IMR-90 (cell line): ENCODE data around the gene KCNQ5. TPM values are rescaled to one million over a fixed set of nuclear protein-coding genes. Genes with fewer than 3 reads are reported as not detected.

Experiments used
- ATAC-seq: fragments of 200-7000 bp; cut with Tn5 transposase; 2 replicates; pipeline ENCODE4 v1.9.1; 2020; ENCODE audit warnings: low read depth, mild to moderate bottlenecking, moderate library complexity
- BruUV-seq: library from RNA; stranded (reverse); fragments of 400-500 nt; replicated peaks from 2 replicates; lab custom pipeline; 2021; lab: Mats Ljungman, UMichigan
- CTCF ChIA-PET: fragments of 300-600 bp; formaldehyde crosslinking; extraction: SDS; loops from one replicate; lab custom pipeline; 2021; ENCODE audit warnings: antibody characterized with exemption; lab: Yijun Ruan, JAX
- POLR2A ChIA-PET: fragments of 300-600 bp; sonication (Branson Sonifier 250); formaldehyde crosslinking; loops from one replicate; lab custom pipeline; 2022; ENCODE audit warnings: antibody characterized with exemption; ENCODE audit not compliant: unreplicated experiment; lab: Charles Lee
- DNase-seq: peaks from one replicate; pipeline ENCODE4 v3.0.0; 2013
- H2AFZ ChIP-seq: replicated peaks from 2 replicates; pipeline ENCODE3; 2013; ENCODE audit warnings: low read length, mild to moderate bottlenecking; ENCODE audit not compliant: poor library complexity
- H2AK5ac ChIP-seq: 2 replicates; pipeline ENCODE4 v1.6.1; 2013; ENCODE audit warnings: low read depth, low read length, inconsistent platforms
- H2AK9ac ChIP-seq: replicated peaks from 2 replicates; pipeline ENCODE3; 2013; ENCODE audit warnings: mild to moderate bottlenecking, low read depth, low read length, moderate library complexity; ENCODE audit not compliant: poor library complexity
- H2BK120ac ChIP-seq: 2 replicates; pipeline ENCODE4 v1.6.1; 2013; ENCODE audit warnings: low read depth, low read length, inconsistent platforms
- H2BK15ac ChIP-seq: 3 replicates; pipeline ENCODE4 v1.6.1; 2013; ENCODE audit warnings: low read depth, low read length, inconsistent platforms
- H2BK20ac ChIP-seq: 2 replicates; pipeline ENCODE4 v1.6.1; 2013; ENCODE audit warnings: low read depth, mild to moderate bottlenecking, inconsistent platforms, low read length, moderate library complexity
- H2BK5ac ChIP-seq: 2 replicates; pipeline ENCODE4 v1.6.1; 2013; ENCODE audit warnings: mild to moderate bottlenecking, low read depth, low read length, inconsistent platforms; ENCODE audit not compliant: poor library complexity, severe bottlenecking
- H3K14ac ChIP-seq: replicated peaks from 2 replicates; pipeline ENCODE4 v1.6.1; 2013; ENCODE audit warnings: low read depth, low read length, inconsistent platforms
- H3K18ac ChIP-seq: 2 replicates; pipeline ENCODE4 v1.6.1; 2013; ENCODE audit warnings: low read depth, low read length, control low read depth
- H3K23ac ChIP-seq: 2 replicates; pipeline ENCODE4 v1.6.1; 2013; ENCODE audit warnings: low read depth, low read length, inconsistent platforms
- H3K27ac ChIP-seq: 2 replicates; pipeline ENCODE4 v1.5.1; 2013; ENCODE audit warnings: mild to moderate bottlenecking, control low read depth, low read length; ENCODE audit not compliant: insufficient read depth
- H3K27me3 ChIP-seq: 2 replicates; pipeline ENCODE4 v1.6.1; 2013; ENCODE audit warnings: low read length; ENCODE audit not compliant: control insufficient read depth, insufficient read depth
- H3K36me3 ChIP-seq: 2 replicates; pipeline ENCODE4 v1.6.1; 2013; ENCODE audit warnings: low read length, mixed read lengths; ENCODE audit not compliant: control insufficient read depth, insufficient read depth
- H3K4ac ChIP-seq: 2 replicates; pipeline ENCODE4 v1.6.1; 2013; ENCODE audit warnings: low read depth, low read length, inconsistent platforms
- H3K4me1 ChIP-seq: 2 replicates; pipeline ENCODE4 v1.6.1; 2013; ENCODE audit warnings: low read length, mixed read lengths; ENCODE audit not compliant: control insufficient read depth, insufficient read depth
- H3K4me2 ChIP-seq: 2 replicates; pipeline ENCODE4 v1.6.1; 2013; ENCODE audit warnings: low read depth, mild to moderate bottlenecking, control low read depth, low read length, moderate library complexity
- H3K4me3 ChIP-seq: 2 replicates; pipeline ENCODE4 v1.5.1; 2013; ENCODE audit warnings: low read depth, mild to moderate bottlenecking, control low read depth, low read length, moderate library complexity; ENCODE audit not compliant: insufficient read depth
- H3K56ac ChIP-seq: 2 replicates; pipeline ENCODE4 v1.6.1; 2013; ENCODE audit warnings: low read length, inconsistent platforms; ENCODE audit not compliant: insufficient read depth; ENCODE audit errors: extremely low read depth
- H3K79me1 ChIP-seq, 2 experiments: 2 replicates each; pipeline ENCODE4 v1.6.1; 2013; ENCODE audit warnings: low read length in 2 of 2, inconsistent platforms in 1 of 2, low read depth in 1 of 2
- H3K9ac ChIP-seq: 2 replicates; pipeline ENCODE4 v1.6.1; 2013; ENCODE audit warnings: low read depth, low read length, control low read depth
- H3K9me1 ChIP-seq: 2 replicates; pipeline ENCODE4 v1.6.1; 2013; ENCODE audit warnings: low read length, inconsistent platforms; ENCODE audit not compliant: insufficient read depth
- H3K9me3 ChIP-seq: 2 replicates; pipeline ENCODE4 v1.6.1; 2013; ENCODE audit warnings: low read length; ENCODE audit not compliant: control insufficient read depth, insufficient read depth
- H4K20me1 ChIP-seq: 2 replicates; pipeline ENCODE4 v1.6.1; 2013; ENCODE audit warnings: low read length, inconsistent platforms; ENCODE audit not compliant: insufficient read depth
- H4K5ac ChIP-seq: 2 replicates; pipeline ENCODE4 v1.6.1; 2013; ENCODE audit warnings: mild to moderate bottlenecking, low read depth, low read length, control low read depth
- H4K8ac ChIP-seq, 2 experiments: 2 replicates each; pipeline ENCODE4 v1.6.1; 2013; ENCODE audit warnings: low read depth in 2 of 2, low read length in 2 of 2, control low read depth in 1 of 2, inconsistent platforms in 1 of 2
- H4K91ac ChIP-seq: 2 replicates; pipeline ENCODE4 v1.6.1; 2013; ENCODE audit warnings: low read depth, low read length, inconsistent platforms; ENCODE audit not compliant: insufficient read depth
- BHLHE40 ChIP-seq: fragments of 150-350 bp; IDR thresholded peaks from 2 replicates; pipeline ENCODE4 v1.6.1; 2016; ENCODE audit warnings: mild to moderate bottlenecking, low read depth, low read length
- CEBPB ChIP-seq: IDR thresholded peaks from 2 replicates; pipeline ENCODE4 v1.6.1; 2012; ENCODE audit warnings: low read depth, low read length, improper control_type of control experiment
- CHD1 ChIP-seq: IDR thresholded peaks from 2 replicates; pipeline ENCODE4 v1.6.1; 2012; ENCODE audit warnings: low read depth, low read length, improper control_type of control experiment
- FOS ChIP-seq: fragments of 150-350 bp; IDR thresholded peaks from 2 replicates; pipeline ENCODE4 v1.6.1; 2016; ENCODE audit warnings: low read depth, low read length
- MAFK ChIP-seq: IDR thresholded peaks from 2 replicates; pipeline ENCODE4 v1.6.1; 2012; ENCODE audit warnings: low read depth, low read length, improper control_type of control experiment
- MAZ ChIP-seq: IDR thresholded peaks from 2 replicates; pipeline ENCODE4 v1.6.1; 2012; ENCODE audit warnings: low read depth, mild to moderate bottlenecking, low read length, improper control_type of control experiment, moderate library complexity, borderline replicate concordance
- MXI1 ChIP-seq: IDR thresholded peaks from 2 replicates; pipeline ENCODE4 v1.6.1; 2012; ENCODE audit warnings: low read depth, mild to moderate bottlenecking, low read length, moderate library complexity, borderline replicate concordance
- NFE2L2 ChIP-seq: fragments of 150-350 bp; IDR thresholded peaks from 2 replicates; pipeline ENCODE4 v1.6.1; 2016; ENCODE audit warnings: low read depth, mild to moderate bottlenecking, low read length
- POLR2A ChIP-seq: IDR thresholded peaks from 2 replicates; pipeline ENCODE4 v1.6.1; 2012; ENCODE audit warnings: mild to moderate bottlenecking, low read depth, low read length
- RAD21 ChIP-seq: IDR thresholded peaks from 2 replicates; pipeline ENCODE4 v1.6.1; 2012; ENCODE audit warnings: low read length, improper control_type of control experiment
- RCOR1 ChIP-seq: IDR thresholded peaks from 2 replicates; pipeline ENCODE4 v1.6.1; 2012; ENCODE audit warnings: mild to moderate bottlenecking, low read length, improper control_type of control experiment; ENCODE audit not compliant: insufficient replicate concordance
- RFX5 ChIP-seq: IDR thresholded peaks from 2 replicates; pipeline ENCODE4 v1.8.0; 2012; ENCODE audit warnings: low read depth, mild to moderate bottlenecking, low read length, moderate library complexity
- SMC3 ChIP-seq: fragments of 150-350 bp; IDR thresholded peaks from 2 replicates; pipeline ENCODE4 v1.6.1; 2016; ENCODE audit warnings: low read depth, mild to moderate bottlenecking, antibody characterized with exemption, low read length, moderate library complexity
- WGBS, 2 experiments: methylation state at CpG; one replicate each; pipeline versions ENCODE4 v1.1.5 to v1.1.7; 2013; ENCODE audit warnings: missing lambda C conversion rate in 2 of 2; ENCODE audit not compliant: insufficient read length in 1 of 2; ENCODE audit errors: extremely low coverage in 2 of 2; 5-methylcytosine and 5-hydroxymethylcytosine counted together
- dilution Hi-C: fragments of 300-500 bp; cut with HindIII; formaldehyde crosslinking; loops from one replicate; pipeline ENCODE4 v1.14.3; 2018; ENCODE audit warnings: low sequenced_read_pairs; ENCODE audit not compliant: unreplicated experiment
- in situ Hi-C: fragments of 300-500 bp; cut with MboI; formaldehyde crosslinking; loops from 3 replicates; pipeline ENCODE4 v1.14.3; 2019; ENCODE audit warnings: low sequenced_read_pairs, inconsistent platforms, mixed read lengths
- intact Hi-C: fragments of 100-400 bp; cut with micrococcal nuclease; formaldehyde crosslinking; loops from 2 replicates; pipeline ENCODE4 v1.10.0; 2022
- polyA plus RNA-seq, 3 experiments: library from polyadenylated mRNA; depleted of rRNA; stranded (reverse); fragments of >200 nt; gene quantifications; 2 replicates each; pipeline ENCODE4 v1.2.3, GENCODE V29; 2012; ENCODE audit warnings: low replicate concordance in 1 of 3
- total RNA-seq: library from RNA; depleted of rRNA; stranded (reverse); fragments of >200 nt; gene quantifications from 2 replicates; pipeline ENCODE4 v1.2.3, GENCODE V29; 2012
- TF ChIP-seq, protein P1 (sequence below): fragments of 150-350 bp; IDR thresholded peaks from 2 replicates; pipeline ENCODE4 v1.6.1; 2017; ENCODE audit warnings: mild to moderate bottlenecking, antibody characterized with exemption, low read length, low read depth
- TF ChIP-seq, protein P2 (sequence below): fragments of 150-350 bp; IDR thresholded peaks from 2 replicates; pipeline ENCODE4 v1.6.1; 2016; ENCODE audit warnings: low read depth, mild to moderate bottlenecking, low read length, moderate library complexity, borderline replicate concordance
- TF ChIP-seq, protein P3 (sequence below): conservative IDR thresholded peaks from 2 replicates; pipeline ENCODE4 v1.5.1; 2012; ENCODE audit warnings: mild to moderate bottlenecking, low read depth, low read length, improper control_type of control experiment

The KCNQ5 gene
- total and polyA plus RNA-seq, 2 of the 4 experiments (the other 2 are of a cell fraction) = 0.75 to 1.3 TPM

DNA sequence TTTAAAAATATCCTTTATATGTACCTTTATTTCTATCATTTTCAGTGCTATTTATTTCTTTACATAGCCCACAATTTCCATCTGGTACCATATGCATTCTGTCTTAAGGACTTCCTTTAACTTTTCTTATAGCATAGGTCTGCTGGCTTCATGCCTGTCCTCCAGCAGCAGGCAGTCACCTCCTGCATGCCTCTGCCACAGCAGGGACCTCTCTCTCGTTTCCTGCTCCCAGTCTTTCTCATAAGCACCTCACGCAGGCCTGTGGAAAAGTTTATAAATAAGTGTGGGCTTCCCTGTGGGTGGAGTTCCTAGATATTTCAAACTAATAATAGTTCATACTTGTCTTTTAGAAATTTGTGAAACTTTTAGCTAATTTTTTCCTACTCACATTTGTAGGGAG, 133.9 kb downstream of the KCNQ5 start:
- Histone ChIP-seq H4K91ac (no peak overlapping the region), H3K4me2 (no peak overlapping the region), H3K4ac (no peak overlapping the region), H3K36me3 (no peaks in the 10 kb centered on the region), H3K23ac (no peak overlapping the region), H3K79me1 (peaks cover 0 to 2% of the 10 kb centered on the region in 2 experiments; a peak in 1 of 4 replicates), H2BK5ac (no peak overlapping the region), H2AFZ (no peak overlapping the region), H2BK120ac (no peak overlapping the region), H4K20me1 (no peaks in the 10 kb centered on the region), H3K56ac (no peak overlapping the region), H3K9me1 (no peaks in the 10 kb centered on the region; the same call in 1 of the 2 replicates), H2AK5ac (no peak overlapping the region), H3K4me1 (no peaks in the 10 kb centered on the region), H2AK9ac (no peak overlapping the region), H3K9me3 (no peaks in the 10 kb centered on the region), H3K18ac (no peak overlapping the region), H3K4me3 (no peak overlapping the region), H3K9ac (no peak overlapping the region), H2BK20ac (no peak overlapping the region), H4K5ac (no peak overlapping the region), H2BK15ac (no peak overlapping the region), H3K27ac (no peak overlapping the region), H4K8ac (no peak overlapping the region), H3K14ac (no peak overlapping the region), H3K27me3 (no peaks in the 10 kb centered on the region)
- no peak for ATAC-seq
- intact Hi-C loops = no loop called here
- no peak for DNase-seq
- in situ Hi-C loops = no loop called here
- dilution Hi-C loops = no loop called here
- no CpG with 5 or more reads among the region's 2 CpGs for WGBS, 2 experiments
- no peak for TF ChIP-seq NFE2L2
- TF ChIP-seq RFX5 = no peak
- TF ChIP-seq CHD1 = no peak
- no peak for TF ChIP-seq MAZ
- TF ChIP-seq RAD21 = no peak
- TF ChIP-seq, protein P1, sequence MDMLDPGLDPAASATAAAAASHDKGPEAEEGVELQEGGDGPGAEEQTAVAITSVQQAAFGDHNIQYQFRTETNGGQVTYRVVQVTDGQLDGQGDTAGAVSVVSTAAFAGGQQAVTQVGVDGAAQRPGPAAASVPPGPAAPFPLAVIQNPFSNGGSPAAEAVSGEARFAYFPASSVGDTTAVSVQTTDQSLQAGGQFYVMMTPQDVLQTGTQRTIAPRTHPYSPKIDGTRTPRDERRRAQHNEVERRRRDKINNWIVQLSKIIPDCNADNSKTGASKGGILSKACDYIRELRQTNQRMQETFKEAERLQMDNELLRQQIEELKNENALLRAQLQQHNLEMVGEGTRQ = no peak
- no peak for TF ChIP-seq RCOR1
- TF ChIP-seq POLR2A = no peak
- TF ChIP-seq MXI1 = no peak
- TF ChIP-seq SMC3 = no peak
- TF ChIP-seq, protein P2, sequence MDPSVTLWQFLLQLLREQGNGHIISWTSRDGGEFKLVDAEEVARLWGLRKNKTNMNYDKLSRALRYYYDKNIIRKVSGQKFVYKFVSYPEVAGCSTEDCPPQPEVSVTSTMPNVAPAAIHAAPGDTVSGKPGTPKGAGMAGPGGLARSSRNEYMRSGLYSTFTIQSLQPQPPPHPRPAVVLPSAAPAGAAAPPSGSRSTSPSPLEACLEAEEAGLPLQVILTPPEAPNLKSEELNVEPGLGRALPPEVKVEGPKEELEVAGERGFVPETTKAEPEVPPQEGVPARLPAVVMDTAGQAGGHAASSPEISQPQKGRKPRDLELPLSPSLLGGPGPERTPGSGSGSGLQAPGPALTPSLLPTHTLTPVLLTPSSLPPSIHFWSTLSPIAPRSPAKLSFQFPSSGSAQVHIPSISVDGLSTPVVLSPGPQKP = no peak
- TF ChIP-seq, protein P3, sequence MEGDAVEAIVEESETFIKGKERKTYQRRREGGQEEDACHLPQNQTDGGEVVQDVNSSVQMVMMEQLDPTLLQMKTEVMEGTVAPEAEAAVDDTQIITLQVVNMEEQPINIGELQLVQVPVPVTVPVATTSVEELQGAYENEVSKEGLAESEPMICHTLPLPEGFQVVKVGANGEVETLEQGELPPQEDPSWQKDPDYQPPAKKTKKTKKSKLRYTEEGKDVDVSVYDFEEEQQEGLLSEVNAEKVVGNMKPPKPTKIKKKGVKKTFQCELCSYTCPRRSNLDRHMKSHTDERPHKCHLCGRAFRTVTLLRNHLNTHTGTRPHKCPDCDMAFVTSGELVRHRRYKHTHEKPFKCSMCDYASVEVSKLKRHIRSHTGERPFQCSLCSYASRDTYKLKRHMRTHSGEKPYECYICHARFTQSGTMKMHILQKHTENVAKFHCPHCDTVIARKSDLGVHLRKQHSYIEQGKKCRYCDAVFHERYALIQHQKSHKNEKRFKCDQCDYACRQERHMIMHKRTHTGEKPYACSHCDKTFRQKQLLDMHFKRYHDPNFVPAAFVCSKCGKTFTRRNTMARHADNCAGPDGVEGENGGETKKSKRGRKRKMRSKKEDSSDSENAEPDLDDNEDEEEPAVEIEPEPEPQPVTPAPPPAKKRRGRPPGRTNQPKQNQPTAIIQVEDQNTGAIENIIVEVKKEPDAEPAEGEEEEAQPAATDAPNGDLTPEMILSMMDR = no peak
- no peak for TF ChIP-seq CEBPB
- no peak for TF ChIP-seq MAFK
- no peak for TF ChIP-seq BHLHE40
- no peak for TF ChIP-seq FOS
- ChIA-PET CTCF (no interaction called here), POLR2A (no interaction called here)
- BruUV-seq = no TSS peak
